Testis (tissue), 3 donors: Measurements from ENCODE around the gene SEMA3C. TPM values are rescaled to one million over a fixed set of nuclear protein-coding genes. Genes with fewer than 3 reads are reported as not detected.

Source experiments
- DNase-seq: peaks from one replicate; pipeline ENCODE4 v3.0.0-alpha.2; 2019
- H3K27ac ChIP-seq, 2 donors: fragments of 200-600 bp; sonication (generic); one replicate each; pipeline ENCODE4 v1.5.1; 2019
- H3K27me3 ChIP-seq: fragments of 200-600 bp; sonication (generic); one replicate; pipeline ENCODE4 v1.5.1; 2019
- H3K36me3 ChIP-seq: fragments of 200-600 bp; sonication (generic); one replicate; pipeline ENCODE4 v1.5.1; 2017; ENCODE audit warnings: low read depth; ENCODE audit errors: missing control alignments
- H3K4me1 ChIP-seq: fragments of 200-600 bp; sonication (generic); one replicate; pipeline ENCODE4 v1.5.1; 2019
- H3K4me3 ChIP-seq, 2 donors: fragments of 200-600 bp; sonication (generic); one replicate each; pipeline ENCODE4 v1.5.1; 2017 to 2019
- H3K9me3 ChIP-seq: fragments of 200-600 bp; sonication (generic); one replicate; pipeline ENCODE4 v1.5.1; 2017
- CTCF ChIP-seq, 3 experiments: fragments of 450-650 bp in 2 of 3; fragments of 200-600 bp in 1 of 3; sonication (generic) in 1 of 3; IDR thresholded peaks; one replicate each; pipeline ENCODE4 v1.5.1; 2016 to 2019; ENCODE audit warnings: antibody characterized with exemption in 3 of 3, mild to moderate bottlenecking in 2 of 3, moderate library complexity in 1 of 3
- POLR2A ChIP-seq: fragments of 450-650 bp; IDR thresholded peaks from one replicate; pipeline ENCODE4 v1.6.1; 2017; ENCODE audit warnings: antibody characterized with exemption, mild to moderate bottlenecking, moderate library complexity
- WGBS, 2 donors: methylation state at CpG; one replicate each; pipeline ENCODE4 v1.1.5; 2018; 5-methylcytosine and 5-hydroxymethylcytosine counted together
- intact Hi-C: fragments of 100-400 bp; cut with DNase I; formaldehyde crosslinking; loops from one replicate; pipeline ENCODE4 v1.15.1; 2023; ENCODE audit warnings: low total_unique reads
- polyA plus RNA-seq: library from polyadenylated mRNA; stranded (reverse); fragments of 350-450 nt; fragmentation: Illumina TruSeq; extraction: RNeasy Lipid Tissue Mini Kit (QIAGEN cat#74804); gene quantifications from one replicate; pipeline ENCODE4 v1.2.3, GENCODE V29; 2014; ENCODE audit warnings: low read depth, low replicate concordance; ENCODE audit not compliant: insufficient read depth
- total RNA-seq, 2 donors: library from RNA; depleted of rRNA; stranded (reverse); fragments of >200 nt; gene quantifications; one replicate each; pipeline ENCODE4 v1.2.3, GENCODE V29; 2016

The SEMA3C gene
- total and polyA plus RNA-seq, 3 donors from 2014 or later = 23.1 to 113 (median 78.8) TPM

GRCh38 chr7:80774843-80775242 is 144.0 kb downstream of the SEMA3C start:
- TF ChIP-seq POLR2A (no peak), CTCF (IDR thresholded peaks at IDR 0.05) (no peak)
- Histone ChIP-seq H3K27me3 (no peaks in the 10 kb centered on the region), H3K4me3 (no peak overlapping the region), H3K36me3 (no peaks in the 10 kb centered on the region), H3K4me1 (no peaks in the 10 kb centered on the region), H3K27ac (peak overlapping the region in 1 of 2 donors; percentile 5), H3K9me3 (no peaks in the 10 kb centered on the region)
- intact Hi-C loops = no loop called here
- DNase-seq = no peak
- WGBS, 2 donors = 23 to 44% methylated on average over 1 of the region's 1 CpG

GRCh38 chr7:80773787-80774508 is 144.9 kb downstream of the SEMA3C start:
- Histone ChIP-seq H3K4me1 (no peaks in the 10 kb centered on the region), H3K27ac (no peak overlapping the region), H3K36me3 (no peaks in the 10 kb centered on the region), H3K9me3 (no peaks in the 10 kb centered on the region), H3K27me3 (no peaks in the 10 kb centered on the region), H3K4me3 (no peak overlapping the region)
- TF ChIP-seq POLR2A (no peak), CTCF (IDR thresholded peaks at IDR 0.05) (no peak)
- WGBS, 2 donors = 82 to 89% methylated on average over 1 of the region's 1 CpG
- no peak for DNase-seq
- intact Hi-C loops = no loop called here

GRCh38 chr7:80772347-80772993 is 146.4 kb downstream of the SEMA3C start:
- Histone ChIP-seq H3K36me3 (no peaks in the 10 kb centered on the region), H3K4me3 (no peak overlapping the region), H3K4me1 (no peaks in the 10 kb centered on the region), H3K27me3 (no peaks in the 10 kb centered on the region), H3K27ac (no peak overlapping the region), H3K9me3 (no peaks in the 10 kb centered on the region)
- intact Hi-C loops = no loop called here
- 44 to 57% methylated on average over 2 of the region's 2 CpGs for WGBS, 2 donors
- TF ChIP-seq POLR2A (no peak), CTCF (IDR thresholded peaks at IDR 0.05) (no peak)
- no peak for DNase-seq

GRCh38 chr7:80771523-80771922 is 147.3 kb downstream of the SEMA3C start:
- TF ChIP-seq CTCF (IDR thresholded peaks at IDR 0.05) (no peak), POLR2A (no peak)
- no peak for DNase-seq
- no peaks in the 10 kb centered on the region for H3K4me1 ChIP-seq
- no peaks in the 10 kb centered on the region for H3K36me3 ChIP-seq
- no peak overlapping the region for H3K4me3 ChIP-seq
- H3K9me3 ChIP-seq = no peaks in the 10 kb centered on the region
- peak overlapping the region in 1 of 2 donors; percentile 5 for H3K27ac ChIP-seq
- intact Hi-C loops = no loop called here
- WGBS, 2 donors = 55 to 74% methylated on average over 4 of the region's 4 CpGs
- H3K27me3 ChIP-seq = no peaks in the 10 kb centered on the region

- no peaks in the 10 kb centered on the region for H3K27me3 ChIP-seq
- 76 to 77% methylated on average over 2 of the region's 2 CpGs for WGBS, 2 donors
- H3K4me3 ChIP-seq = no peak overlapping the region
- no peak overlapping the region for H3K27ac ChIP-seq
- no peaks in the 10 kb centered on the region for H3K36me3 ChIP-seq
- H3K4me1 ChIP-seq = no peaks in the 10 kb centered on the region
- no peak for DNase-seq
- intact Hi-C loops = no loop called here
- H3K9me3 ChIP-seq = no peaks in the 10 kb centered on the region
- TF ChIP-seq POLR2A (no peak), CTCF (IDR thresholded peaks at IDR 0.05) (no peak)
Measured at GRCh38 chr7:80770675-80771081, 148.2 kb downstream of the SEMA3C start.
